Pancreas (tissue), 10 donors: ENCODE data around the gene PAM. TPM values are rescaled to one million over a fixed set of nuclear protein-coding genes. Genes with fewer than 3 reads are reported as not detected.

Experiments
- ATAC-seq, 4 donors: fragments of 200-7000 bp; cut with Tn5 transposase; one replicate each; pipeline versions ENCODE4 v1.8.0 to v1.9.1; 2020; ENCODE audit warnings: mild to moderate bottlenecking in 4 of 4, moderate library complexity in 4 of 4
- DNase-seq, 6 donors: peaks; one replicate each; pipeline ENCODE4 v3.0.0-alpha.2; 2020
- FAIRE-seq: peaks from 2 replicates; lab custom pipeline; 2012; peaks lifted over from hg19 to GRCh38; lab: Jason Lieb, UNC
- H3K27ac ChIP-seq, 4 donors: fragments of 200-600 bp; sonication (generic); 1 replicate in 3 of 4; 2 replicates in 1 of 4; pipeline versions ENCODE4 v1.5.0 to v1.8.0; 2020
- H3K27me3 ChIP-seq, 4 donors: fragments of 200-600 bp; one replicate each; pipeline ENCODE4 v1.8.0; 2021
- H3K36me3 ChIP-seq, 3 donors: fragments of 200-600 bp; sonication (generic) in 1 of 3; one replicate each; pipeline versions ENCODE4 v1.5.0 to v1.8.0; 2020 to 2021
- H3K4me1 ChIP-seq, 3 donors: fragments of 200-600 bp; one replicate each; pipeline ENCODE4 v1.8.0; 2021
- H3K4me3 ChIP-seq, 4 donors: fragments of 200-600 bp; sonication (generic) in 2 of 4; one replicate each; pipeline versions ENCODE4 v1.5.0 to v1.8.0; 2020 to 2021
- H3K9me3 ChIP-seq, 4 donors: fragments of 200-600 bp; one replicate each; pipeline ENCODE4 v1.8.0; 2021
- CTCF ChIP-seq, 4 donors: fragments of 200-600 bp; sonication (generic) in 3 of 4; IDR thresholded peaks; one replicate each; pipeline versions ENCODE4 v1.5.0 to v1.8.0; 2021; ENCODE audit warnings: antibody characterized with exemption in 4 of 4
- WGBS, 2 donors: extraction: QIAGEN DNeasy Blood & Tissue Kit; methylation state at CpG; one replicate each; pipeline ENCODE4 v1.1.7; 2013; 5-methylcytosine and 5-hydroxymethylcytosine counted together
- intact Hi-C, 3 donors: fragments of 100-400 bp; cut with DNase I; formaldehyde crosslinking; loops; one replicate each; pipeline versions ENCODE4 v1.11.1 to v1.14.2; 2022
- polyA plus RNA-seq, 2 donors: library from polyadenylated mRNA; stranded (reverse); fragments of 200-250 nt; gene quantifications; one replicate each; pipeline ENCODE4 v1.2.3, GENCODE V29; 2013
- total RNA-seq, 6 donors: library from RNA; stranded (reverse); fragmentation: NEBNext Ultra II Directional in 4 of 6; extraction: Animal tissue kit (Norgen Biotek cat#: 25700) in 4 of 6; gene quantifications; one replicate each; pipeline versions ENCODE4 v1.2.1 to v1.2.4, GENCODE V29; 2021 to 2023
- donor health status: healthy with polysubstance abuse.
- donor health status: DM: no; HTN: no; CAD: no; lungs with moderate emphysema.
- donor health status: DM: no; HTN: no; CAD: no.
- donor health status: control.
- donor health status: control.
- donor health status: Bipolar disorder and iron deficiency.
- donor health status: DM: yes; HTN: yes; CAD: no.
- donor health status: DM: no; HTN: no; CAD: no.
- donor health status: DM: no; HTN: no; CAD: no.
- donor health status: DM: yes; HTN: yes; CAD: no.

The PAM gene
- total and polyA plus RNA-seq, 8 donors, result 47.0 to 242 (median 85.8) TPM

- Histone ChIP-seq H3K27me3 (no peaks in the 10 kb centered on the region), H3K36me3 (no peaks in the 10 kb centered on the region), H3K27ac (no peak overlapping the region), H3K4me3 (no peak overlapping the region), H3K9me3 (no peaks in the 10 kb centered on the region), H3K4me1 (no peaks in the 10 kb centered on the region)
- 84% methylated on average over 3 of the region's 3 CpGs for WGBS, 2 donors
- TF ChIP-seq CTCF (IDR thresholded peaks at IDR 0.05), result no peak
- DNase-seq (no peak), ATAC-seq (no peak), FAIRE-seq (no peak)
- intact Hi-C loops, result no loop called here
Observed at GRCh38 chr5:102891175-102891574, 136.1 kb downstream of the PAM start.

- Histone ChIP-seq H3K36me3 (no peaks in the 10 kb centered on the region), H3K9me3 (no peaks in the 10 kb centered on the region), H3K27me3 (no peaks in the 10 kb centered on the region), H3K27ac (no peak overlapping the region), H3K4me1 (no peaks in the 10 kb centered on the region), H3K4me3 (no peak overlapping the region)
- no peak for ATAC-seq
- no peak for TF ChIP-seq CTCF (IDR thresholded peaks at IDR 0.05)
- FAIRE-seq, result no peak
- 93 to 95% methylated on average over 3 of the region's 3 CpGs for WGBS, 2 donors
- intact Hi-C loops, result no loop called here
- DNase-seq, result no peak
Observed at GRCh38 chr5:102893942-102894341, 138.8 kb downstream of the PAM start.

- FAIRE-seq (no peak), DNase-seq (no peak), ATAC-seq (no peak)
- H3K4me3 ChIP-seq, result no peak overlapping the region
- no peaks in the 10 kb centered on the region for H3K4me1 ChIP-seq
- no peaks in the 10 kb centered on the region for H3K36me3 ChIP-seq
- no peaks in the 10 kb centered on the region for H3K9me3 ChIP-seq
- intact Hi-C loops, result no loop called here
- H3K27me3 ChIP-seq, result no peaks in the 10 kb centered on the region
- TF ChIP-seq CTCF (IDR thresholded peaks at IDR 0.05), result no peak
- no peak overlapping the region for H3K27ac ChIP-seq
Observed at GRCh38 chr5:102895234-102895633, 140.1 kb downstream of the PAM start.

- Histone ChIP-seq H3K4me1 (no peaks in the 10 kb centered on the region), H3K36me3 (no peaks in the 10 kb centered on the region), H3K4me3 (no peak overlapping the region), H3K9me3 (no peaks in the 10 kb centered on the region), H3K27me3 (no peaks in the 10 kb centered on the region), H3K27ac (no peak overlapping the region)
- no peak for TF ChIP-seq CTCF (IDR thresholded peaks at IDR 0.05)
- 95 to 98% methylated on average over 6 of the region's 6 CpGs for WGBS, 2 donors
- FAIRE-seq (no peak), ATAC-seq (no peak), DNase-seq (no peak)
- intact Hi-C loops, result no loop called here
Observed at GRCh38 chr5:102895976-102896375, 140.9 kb downstream of the PAM start.

- no peak for ATAC-seq
- no peaks in the 10 kb centered on the region for H3K9me3 ChIP-seq
- WGBS, 2 donors, result 73 to 77% methylated on average over 3 of the region's 3 CpGs
Observed at GRCh38 chr5:102901424-102902134, 146.5 kb downstream of the PAM start.

More at GRCh38 chr5:102901424-102902134, 146.5 kb downstream of the PAM start:
- TF ChIP-seq CTCF (IDR thresholded peaks at IDR 0.05), result no peak
- no peaks in the 10 kb centered on the region for H3K27me3 ChIP-seq
- DNase-seq (no peak), FAIRE-seq (no peak)
- no peaks in the 10 kb centered on the region for H3K4me1 ChIP-seq
- no peak overlapping the region for H3K4me3 ChIP-seq
- intact Hi-C loops, result no loop called here
- no peaks in the 10 kb centered on the region for H3K36me3 ChIP-seq
- no peak overlapping the region for H3K27ac ChIP-seq
